Astrocyte (in vitro differentiated cells and primary cell): ENCODE results near the gene ADARB2. TPM values are rescaled to one million over a fixed set of nuclear protein-coding genes. Genes with fewer than 3 reads are reported as not detected.

ENCODE experiments used
- DNase-seq: peaks from one replicate; pipeline ENCODE4 v3.0.0-alpha.2; 2010; ENCODE audit warnings: low read depth
- FAIRE-seq: peaks from 2 replicates; lab custom pipeline; 2011; peaks lifted over from hg19 to GRCh38; lab: Jason Lieb, UNC
- H2AFZ ChIP-seq: 2 replicates; pipeline ENCODE4 v1.6.0; 2012; ENCODE audit warnings: low read depth, low read length, inconsistent platforms
- H3K27ac ChIP-seq: 2 replicates; pipeline ENCODE4 v1.5.1; 2011; ENCODE audit warnings: low read depth, low read length, inconsistent platforms
- H3K27me3 ChIP-seq: 2 replicates; pipeline ENCODE4 v1.6.0; 2011; ENCODE audit warnings: low read length, inconsistent platforms; ENCODE audit not compliant: insufficient read depth
- H3K36me3 ChIP-seq: 2 replicates; pipeline ENCODE4 v1.5.1; 2011; ENCODE audit warnings: low read length, inconsistent platforms; ENCODE audit not compliant: insufficient read depth
- H3K4me1 ChIP-seq: 2 replicates; pipeline ENCODE4 v1.5.1; 2011; ENCODE audit warnings: low read length, inconsistent platforms; ENCODE audit not compliant: insufficient read depth
- H3K4me2 ChIP-seq: 2 replicates; pipeline ENCODE4 v1.6.0; 2012; ENCODE audit warnings: low read length, inconsistent platforms
- H3K4me3 ChIP-seq: 2 replicates; pipeline ENCODE4 v1.5.1; 2011; ENCODE audit warnings: low read depth, mild to moderate bottlenecking, low read length, inconsistent platforms; ENCODE audit not compliant: insufficient read depth
- H3K79me2 ChIP-seq: 2 replicates; pipeline ENCODE4 v1.6.0; 2012; ENCODE audit warnings: mild to moderate bottlenecking, low read length, inconsistent platforms; ENCODE audit not compliant: insufficient read depth
- H3K9ac ChIP-seq: 2 replicates; pipeline ENCODE4 v1.6.0; 2012; ENCODE audit warnings: mild to moderate bottlenecking, low read length, inconsistent platforms
- H3K9me3 ChIP-seq: 2 replicates; pipeline ENCODE4 v1.5.1; 2012; ENCODE audit warnings: low read depth, mild to moderate bottlenecking, low read length, inconsistent platforms; ENCODE audit not compliant: insufficient read depth
- H4K20me1 ChIP-seq: 2 replicates; pipeline ENCODE4 v1.6.0; 2012; ENCODE audit warnings: low read length, inconsistent platforms; ENCODE audit not compliant: insufficient read depth
- H3K27ac Mint-ChIP-seq: one replicate; pipeline ENCODE4 v1.8.0; 2021; ENCODE audit warnings: mild to moderate bottlenecking, mixed read lengths; ENCODE audit not compliant: unreplicated experiment
- H3K27me3 Mint-ChIP-seq: one replicate; pipeline ENCODE4 v1.8.0; 2021; ENCODE audit warnings: low read depth, mixed read lengths; ENCODE audit not compliant: unreplicated experiment
- H3K36me3 Mint-ChIP-seq: one replicate; pipeline ENCODE4 v1.8.0; 2021; ENCODE audit warnings: low read depth, mixed read lengths; ENCODE audit not compliant: unreplicated experiment
- H3K4me1 Mint-ChIP-seq: one replicate; pipeline ENCODE4 v1.8.0; 2021; ENCODE audit warnings: low read depth, mixed read lengths; ENCODE audit not compliant: unreplicated experiment
- H3K4me3 Mint-ChIP-seq: one replicate; pipeline ENCODE4 v1.8.0; 2021; ENCODE audit warnings: mild to moderate bottlenecking, moderate library complexity, mixed read lengths; ENCODE audit not compliant: unreplicated experiment
- H3K9me3 Mint-ChIP-seq: one replicate; pipeline ENCODE4 v1.8.0; 2021; ENCODE audit warnings: mild to moderate bottlenecking, mixed read lengths; ENCODE audit not compliant: unreplicated experiment
- CTCF ChIP-seq: IDR thresholded peaks from 2 replicates; pipeline ENCODE4 v1.5.1; 2011; ENCODE audit warnings: low read depth, mild to moderate bottlenecking, inconsistent platforms, low read length, moderate library complexity; ENCODE audit not compliant: insufficient read depth
- EZH2 ChIP-seq: IDR thresholded peaks from 2 replicates; pipeline ENCODE4 v1.6.1; 2012; ENCODE audit warnings: mild to moderate bottlenecking, low read length, inconsistent platforms; ENCODE audit not compliant: insufficient read depth
- total RNA-seq: library from RNA; stranded (reverse); gene quantifications from 2 replicates; pipeline ENCODE4 v1.2.1, GENCODE V29; 2021

ADARB2 gene
- total RNA-seq, 1 donor from 2014 or later, result 0.18 TPM

GRCh38 chr10:1665681-1666080 is 71.6 kb downstream of the ADARB2 start:
- Histone ChIP-seq H3K79me2 (no peaks in the 10 kb centered on the region), H3K9me3 (peaks cover 11% of the 10 kb centered on the region), H3K36me3 (no peaks in the 10 kb centered on the region), H3K9ac (no peak overlapping the region), H2AFZ (no peak overlapping the region), H3K27me3 (no peaks in the 10 kb centered on the region), H4K20me1 (no peaks in the 10 kb centered on the region), H3K4me2 (no peak overlapping the region), H3K27ac (no peak overlapping the region), H3K4me1 (no peaks in the 10 kb centered on the region), H3K4me3 (no peak overlapping the region)
- peaks cover 6% of the 10 kb centered on the region for H3K27me3 Mint-ChIP-seq
- FAIRE-seq (no peak), DNase-seq (no peak)
- no peak overlapping the region for H3K27ac Mint-ChIP-seq
- peaks cover 14% of the 10 kb centered on the region for H3K4me1 Mint-ChIP-seq
- TF ChIP-seq EZH2, result no peak
- no peak for TF ChIP-seq CTCF
- H3K9me3 Mint-ChIP-seq, result no peaks in the 10 kb centered on the region
- no peak overlapping the region for H3K4me3 Mint-ChIP-seq
- peaks cover 2% of the 10 kb centered on the region for H3K36me3 Mint-ChIP-seq

- Mint-ChIP-seq H3K27me3 (peaks cover 6% of the 10 kb centered on the region), H3K27ac (no peak overlapping the region), H3K36me3 (peaks cover 2% of the 10 kb centered on the region), H3K4me3 (no peak overlapping the region), H3K4me1 (peaks cover 16% of the 10 kb centered on the region), H3K9me3 (no peaks in the 10 kb centered on the region)
- no peak overlapping the region for H3K4me2 ChIP-seq
- TF ChIP-seq CTCF, result no peak
- TF ChIP-seq EZH2, result no peak
- DNase-seq (no peak), FAIRE-seq (no peak)
- H3K9me3 ChIP-seq, result peaks cover 11% of the 10 kb centered on the region
- H3K27me3 ChIP-seq, result no peaks in the 10 kb centered on the region
- H3K9ac ChIP-seq, result no peak overlapping the region
- H3K27ac ChIP-seq, result no peak overlapping the region
- no peak overlapping the region for H2AFZ ChIP-seq
- no peaks in the 10 kb centered on the region for H3K36me3 ChIP-seq
- H3K79me2 ChIP-seq, result no peaks in the 10 kb centered on the region
- no peaks in the 10 kb centered on the region for H4K20me1 ChIP-seq
- H3K4me3 ChIP-seq, result no peak overlapping the region
- no peaks in the 10 kb centered on the region for H3K4me1 ChIP-seq
Measured at GRCh38 chr10:1665021-1665661, 72.2 kb downstream of the ADARB2 start.

- TF ChIP-seq EZH2 (no peak), CTCF (no peak)
- no peaks in the 10 kb centered on the region for H3K36me3 ChIP-seq
- H3K9ac ChIP-seq, result no peak overlapping the region
- H3K4me1 ChIP-seq, result no peaks in the 10 kb centered on the region
- no peaks in the 10 kb centered on the region for H3K79me2 ChIP-seq
- no peaks in the 10 kb centered on the region for H3K9me3 Mint-ChIP-seq
- no peaks in the 10 kb centered on the region for H3K27me3 ChIP-seq
- peaks cover 16% of the 10 kb centered on the region for H3K4me1 Mint-ChIP-seq
- no peak overlapping the region for H2AFZ ChIP-seq
- no peak for FAIRE-seq
- H3K36me3 Mint-ChIP-seq, result peaks cover 2% of the 10 kb centered on the region
- H4K20me1 ChIP-seq, result no peaks in the 10 kb centered on the region
- no peak for DNase-seq
- H3K9me3 ChIP-seq, result peaks cover 11% of the 10 kb centered on the region
- H3K4me3 Mint-ChIP-seq, result no peak overlapping the region
- H3K27me3 Mint-ChIP-seq, result peaks cover 6% of the 10 kb centered on the region
- no peak overlapping the region for H3K4me2 ChIP-seq
- H3K27ac Mint-ChIP-seq, result no peak overlapping the region
- no peak overlapping the region for H3K4me3 ChIP-seq
- H3K27ac ChIP-seq, result no peak overlapping the region
Measured at GRCh38 chr10:1664333-1664964, 72.9 kb downstream of the ADARB2 start.
